Measurements from ENCODE around the gene TOE1. TPM values are rescaled to one million over a fixed set of nuclear protein-coding genes. Genes with fewer than 3 reads are reported as not detected.

Gene TOE1
- total RNA-seq, 1 donor from 2014 or later, result 14.0 TPM

DNA sequence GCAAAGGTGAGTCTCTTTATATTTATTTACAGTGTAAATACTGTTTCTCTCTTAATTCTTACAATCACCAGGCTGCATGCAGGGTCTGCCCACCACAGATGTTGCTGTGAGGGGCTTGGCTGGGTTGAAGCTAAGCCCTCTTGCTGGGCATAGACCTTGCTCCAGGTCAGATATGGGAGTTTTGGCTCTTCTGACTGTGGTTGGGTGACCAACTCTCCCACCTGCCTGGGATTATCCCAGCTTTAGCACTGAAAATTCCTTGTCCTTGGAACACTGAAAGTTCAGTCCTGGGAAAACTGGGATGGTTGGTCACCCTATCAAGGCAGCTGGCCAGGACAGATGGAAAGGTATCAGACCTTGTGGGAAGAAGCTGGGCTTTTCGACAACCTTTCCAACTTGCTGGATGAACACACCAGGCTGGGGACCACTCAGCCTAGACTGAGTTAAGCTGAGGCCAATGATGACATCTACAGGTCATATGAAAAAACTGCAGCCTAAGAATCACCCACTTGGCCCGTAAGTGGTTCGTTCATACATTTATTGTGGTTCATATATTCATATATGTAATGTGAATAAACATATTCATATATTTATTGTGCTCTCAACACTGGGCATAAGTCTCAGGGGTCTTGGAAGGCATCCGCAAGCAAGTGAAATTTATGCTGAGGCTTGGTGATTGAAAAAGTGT lies 39.8 kb upstream of the TOE1 start:
- Mint-ChIP-seq H3K27ac (no peak overlapping the region), H3K4me1 (peaks cover 11% of the 10 kb centered on the region), H3K9me3 (no peaks in the 10 kb centered on the region), H3K4me3 (no peak overlapping the region), H3K36me3 (no peaks in the 10 kb centered on the region), H3K27me3 (ENCODE audit: low read depth) (no peaks in the 10 kb centered on the region)
- TF ChIP-seq, protein P1, sequence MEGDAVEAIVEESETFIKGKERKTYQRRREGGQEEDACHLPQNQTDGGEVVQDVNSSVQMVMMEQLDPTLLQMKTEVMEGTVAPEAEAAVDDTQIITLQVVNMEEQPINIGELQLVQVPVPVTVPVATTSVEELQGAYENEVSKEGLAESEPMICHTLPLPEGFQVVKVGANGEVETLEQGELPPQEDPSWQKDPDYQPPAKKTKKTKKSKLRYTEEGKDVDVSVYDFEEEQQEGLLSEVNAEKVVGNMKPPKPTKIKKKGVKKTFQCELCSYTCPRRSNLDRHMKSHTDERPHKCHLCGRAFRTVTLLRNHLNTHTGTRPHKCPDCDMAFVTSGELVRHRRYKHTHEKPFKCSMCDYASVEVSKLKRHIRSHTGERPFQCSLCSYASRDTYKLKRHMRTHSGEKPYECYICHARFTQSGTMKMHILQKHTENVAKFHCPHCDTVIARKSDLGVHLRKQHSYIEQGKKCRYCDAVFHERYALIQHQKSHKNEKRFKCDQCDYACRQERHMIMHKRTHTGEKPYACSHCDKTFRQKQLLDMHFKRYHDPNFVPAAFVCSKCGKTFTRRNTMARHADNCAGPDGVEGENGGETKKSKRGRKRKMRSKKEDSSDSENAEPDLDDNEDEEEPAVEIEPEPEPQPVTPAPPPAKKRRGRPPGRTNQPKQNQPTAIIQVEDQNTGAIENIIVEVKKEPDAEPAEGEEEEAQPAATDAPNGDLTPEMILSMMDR (IDR thresholded peaks at IDR 0.05; ENCODE audit: unreplicated experiment), result peak; percentile 61
- DNase-seq (ENCODE audit: low spot score in 2 of 2, unreplicated experiment in 2 of 2), result peak in 1 of 2 experiments; percentile 46

DNA sequence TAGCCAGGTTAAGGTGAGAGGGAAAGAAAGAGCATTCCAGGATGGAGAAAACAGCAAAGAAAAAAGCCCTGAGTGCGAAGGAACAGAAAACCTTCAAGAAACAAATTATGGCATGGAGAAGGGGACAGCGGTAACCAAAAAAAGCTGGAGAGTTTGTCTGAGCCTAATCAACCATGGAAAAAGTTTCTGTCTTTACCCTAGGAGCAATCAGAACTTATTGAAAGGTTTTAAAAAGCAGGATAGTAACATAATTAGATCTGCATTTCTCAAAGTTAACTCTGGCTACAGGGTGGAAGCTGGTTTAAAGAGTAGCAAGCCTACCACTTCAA lies 39.3 kb upstream of the TOE1 start:
- Mint-ChIP-seq H3K4me3 (no peak overlapping the region), H3K36me3 (no peaks in the 10 kb centered on the region), H3K9me3 (no peaks in the 10 kb centered on the region), H3K4me1 (peaks cover 15% of the 10 kb centered on the region), H3K27me3 (ENCODE audit: low read depth) (no peaks in the 10 kb centered on the region), H3K27ac (no peak overlapping the region)
- no peak for DNase-seq (ENCODE audit: low spot score in 2 of 2, unreplicated experiment in 2 of 2)
- TF ChIP-seq, protein P1 (IDR thresholded peaks at IDR 0.05; ENCODE audit: unreplicated experiment), result no peak

DNA sequence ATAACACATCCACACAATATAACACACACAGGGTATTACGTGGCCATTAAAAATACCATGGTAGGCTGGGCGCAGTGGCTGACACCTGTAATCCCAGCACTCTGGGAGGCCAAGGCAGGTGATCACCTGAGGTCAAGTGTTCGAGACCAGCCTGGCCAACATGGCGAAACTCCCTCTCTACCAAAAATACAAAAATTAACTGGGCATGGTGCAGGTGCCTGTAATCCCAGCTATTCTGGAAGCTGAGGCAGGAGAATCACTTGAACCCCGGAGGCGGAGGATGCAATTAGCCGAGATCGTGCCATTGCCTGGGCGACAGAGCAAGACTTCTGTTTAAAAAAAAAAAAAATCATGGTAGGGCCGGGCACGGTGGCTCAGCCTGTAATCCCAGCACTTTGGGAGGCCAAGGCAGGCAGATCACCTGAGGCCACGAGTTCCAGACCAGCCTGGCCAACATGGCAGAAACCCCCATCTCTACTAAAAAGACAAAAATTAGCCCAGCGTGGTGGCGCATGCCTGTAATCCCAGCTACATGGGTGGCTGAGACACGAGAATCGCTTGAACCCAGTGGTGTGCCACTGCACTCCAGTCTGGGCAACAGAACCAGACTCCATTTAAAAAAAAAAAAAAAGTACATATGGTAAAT lies 37.3 kb upstream of the TOE1 start:
- Mint-ChIP-seq H3K4me1 (peaks cover 15% of the 10 kb centered on the region), H3K27ac (no peak overlapping the region), H3K4me3 (peak overlapping the region; percentile 86), H3K9me3 (no peaks in the 10 kb centered on the region), H3K36me3 (no peaks in the 10 kb centered on the region), H3K27me3 (ENCODE audit: low read depth) (no peaks in the 10 kb centered on the region)
- no peak for DNase-seq (ENCODE audit: low spot score in 2 of 2, unreplicated experiment in 2 of 2)
- TF ChIP-seq, protein P1 (IDR thresholded peaks at IDR 0.05; ENCODE audit: unreplicated experiment), result no peak

DNA sequence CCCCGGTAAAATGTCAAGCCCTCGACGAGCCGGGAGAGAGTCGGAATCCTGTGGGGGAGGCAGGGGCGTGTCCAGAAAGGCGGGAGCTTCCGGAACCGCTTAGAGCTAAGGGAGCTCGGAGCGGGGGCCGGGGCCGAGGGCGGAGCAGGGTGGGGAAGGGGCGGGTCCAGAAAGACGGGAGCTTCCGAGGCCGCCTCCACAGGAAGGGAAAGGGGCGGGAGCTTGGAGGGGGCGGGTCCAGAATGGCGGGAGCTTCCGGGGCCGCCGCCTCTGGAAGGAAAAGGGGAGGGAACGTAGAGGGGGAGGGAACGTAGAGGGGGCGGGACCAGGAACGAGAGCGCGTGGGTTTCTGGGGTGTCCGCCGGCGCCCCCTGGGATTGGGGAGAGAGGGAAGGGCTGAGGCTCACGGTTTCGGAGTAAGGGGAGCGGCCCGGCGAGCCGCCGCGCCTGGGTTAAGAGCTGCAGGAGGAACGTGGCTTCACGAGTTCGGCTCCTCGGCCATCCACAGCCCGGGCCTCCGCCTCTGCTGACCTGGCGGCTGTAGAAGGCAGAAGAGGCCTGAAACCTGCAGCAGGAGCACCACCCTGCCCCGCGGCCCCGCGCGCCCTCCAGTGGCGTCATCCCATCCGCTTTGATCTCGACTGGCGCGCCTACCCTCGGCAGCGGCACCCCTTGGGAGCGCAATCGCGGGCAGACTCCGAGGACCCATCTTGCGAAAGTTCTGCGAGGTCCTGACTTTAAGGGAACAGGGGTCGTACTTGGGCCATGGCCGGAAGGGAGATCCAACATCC lies 36.3 kb upstream of the TOE1 start:
- Mint-ChIP-seq H3K4me1 (peaks cover 15% of the 10 kb centered on the region), H3K27ac (peak overlapping the region; percentile 97), H3K36me3 (no peaks in the 10 kb centered on the region), H3K27me3 (ENCODE audit: low read depth) (no peaks in the 10 kb centered on the region), H3K4me3 (peak overlapping the region; percentile 86), H3K9me3 (no peaks in the 10 kb centered on the region)
- TF ChIP-seq, protein P1 (IDR thresholded peaks at IDR 0.05; ENCODE audit: unreplicated experiment), result peak; percentile 33
- peak; percentile 89 to 97 for DNase-seq (ENCODE audit: low spot score in 2 of 2, unreplicated experiment in 2 of 2)

DNA sequence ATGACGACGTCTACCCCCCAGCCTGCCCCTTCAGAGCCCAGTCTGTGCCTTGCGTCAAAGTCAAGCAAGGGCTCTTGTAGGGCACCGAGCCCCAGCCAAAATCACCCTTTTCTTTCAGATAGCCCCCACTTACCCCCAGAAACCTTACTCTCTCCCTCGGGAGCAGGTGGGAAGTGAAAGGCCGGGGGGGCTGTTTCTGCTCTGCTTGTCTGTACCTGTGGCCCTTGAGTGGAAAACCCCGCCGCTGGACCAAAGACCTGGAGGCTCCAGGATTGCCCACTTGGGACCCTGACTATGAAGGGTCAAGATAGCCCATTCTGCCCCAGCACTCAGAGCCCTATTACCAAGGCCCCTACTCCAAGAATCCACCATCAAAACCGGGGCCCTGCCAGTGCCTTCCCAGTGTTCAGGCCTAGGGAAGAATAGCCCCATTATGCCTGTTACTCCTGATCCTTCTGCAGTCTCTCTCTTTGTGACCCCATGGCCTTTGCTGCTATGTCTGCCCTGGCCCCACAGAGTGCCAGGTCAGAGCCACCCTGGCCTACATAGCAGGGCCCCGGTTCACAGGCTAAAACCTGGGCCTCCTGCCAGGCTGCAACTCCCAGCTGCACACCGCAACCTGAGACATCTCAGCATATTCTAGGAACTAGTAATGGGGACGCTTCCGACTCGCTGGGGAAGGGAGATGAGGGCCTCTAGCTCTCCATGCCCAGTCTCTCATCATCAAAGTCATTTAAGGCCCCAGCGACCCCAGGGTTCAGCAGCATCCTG lies 35.5 kb upstream of the TOE1 start:
- TF ChIP-seq, protein P1 (IDR thresholded peaks at IDR 0.05; ENCODE audit: unreplicated experiment), result no peak
- DNase-seq (ENCODE audit: low spot score in 2 of 2, unreplicated experiment in 2 of 2), result no peak
- peak overlapping the region; percentile 86 for H3K4me3 Mint-ChIP-seq
- peak overlapping the region; percentile 97 for H3K27ac Mint-ChIP-seq
- peaks cover 15% of the 10 kb centered on the region for H3K4me1 Mint-ChIP-seq
- no peaks in the 10 kb centered on the region for H3K9me3 Mint-ChIP-seq
- H3K36me3 Mint-ChIP-seq, result no peaks in the 10 kb centered on the region
- H3K27me3 Mint-ChIP-seq (ENCODE audit: low read depth), result no peaks in the 10 kb centered on the region
